Activated naive CD4-positive, alpha-beta T cell treated with anti-CD3 and anti-CD28 coated beads, Interleukin-2, amount 50 U/mL, for 72 hours (primary cell): ENCODE results near the gene PRKACB. TPM values are rescaled to one million over a fixed set of nuclear protein-coding genes. Genes with fewer than 3 reads are reported as not detected.
"Not testable (repeated sequence)": the region's sequence is repeated elsewhere in the genome, so short reads cannot be mapped to it uniquely, and the experiment has no call there.

ENCODE experiments used
- ATAC-seq, 2 donors: fragments of 150-1000 bp; cut with Tn5 transposase; 2 replicates each; pipeline ENCODE4 v1.10.0; 2021; ENCODE audit warnings: mild to moderate bottlenecking in 2 of 2, moderate library complexity in 2 of 2
- DNase-seq, 2 donors: peaks; one replicate each; pipeline ENCODE4 v3.0.0; 2021 to 2022; ENCODE audit warnings: low spot score in 2 of 2
- H3K27ac Mint-ChIP-seq, 2 donors: one replicate each; pipeline ENCODE4 v1.8.0; 2022; ENCODE audit warnings: mild to moderate bottlenecking in 2 of 2, mixed read lengths in 2 of 2
- H3K36me3 Mint-ChIP-seq, 2 donors: one replicate each; pipeline ENCODE4 v1.8.0; 2022; ENCODE audit warnings: mixed read lengths in 2 of 2
- H3K9me3 Mint-ChIP-seq, 2 donors: one replicate each; pipeline ENCODE4 v1.8.0; 2022; ENCODE audit warnings: mixed read lengths in 2 of 2
- total RNA-seq, 2 donors: library from RNA; stranded (reverse); gene quantifications; one replicate each; pipeline ENCODE4 v1.2.3, GENCODE V29; 2022

PRKACB gene
- total RNA-seq, 2 donors from 2014 or later, result 20.7 to 25.2 TPM

GRCh38 chr1:84181350-84182005 lies 37.4 kb downstream of the PRKACB start:
- no peak for DNase-seq
- ATAC-seq, result no peak
- peaks cover 3 to 10% of the 10 kb centered on the region in 2 donors for H3K36me3 Mint-ChIP-seq
- peaks cover 0 to 7% of the 10 kb centered on the region in 2 donors for H3K9me3 Mint-ChIP-seq
- no peak overlapping the region for H3K27ac Mint-ChIP-seq

GRCh38 chr1:84190455-84190854 lies 46.4 kb downstream of the PRKACB start:
- Mint-ChIP-seq H3K9me3 (peaks cover 14 to 26% of the 10 kb centered on the region in 2 donors), H3K27ac (no peak overlapping the region), H3K36me3 (peaks cover 50 to 71% of the 10 kb centered on the region in 2 donors)
- no peak for DNase-seq
- no peak for ATAC-seq

GRCh38 chr1:84192681-84193080 lies 48.6 kb downstream of the PRKACB start:
- ATAC-seq (no peak), DNase-seq (no peak)
- Mint-ChIP-seq H3K27ac (no peak overlapping the region), H3K36me3 (peaks cover 44 to 58% of the 10 kb centered on the region in 2 donors), H3K9me3 (peaks cover 14 to 22% of the 10 kb centered on the region in 2 donors)

GRCh38 chr1:84198832-84199231 lies 54.8 kb downstream of the PRKACB start:
- ATAC-seq (no peak), DNase-seq (no peak)
- H3K36me3 Mint-ChIP-seq, result peaks cover 20 to 35% of the 10 kb centered on the region in 2 donors
- peaks cover 0 to 12% of the 10 kb centered on the region in 2 donors for H3K9me3 Mint-ChIP-seq
- no peak overlapping the region for H3K27ac Mint-ChIP-seq

GRCh38 chr1:84199257-84199656 lies 55.2 kb downstream of the PRKACB start:
- ATAC-seq, result no peak

GRCh38 chr1:84202126-84202525 lies 58.1 kb downstream of the PRKACB start:
- ATAC-seq (no peak), DNase-seq (no peak)
- H3K36me3 Mint-ChIP-seq, result peaks cover 11 to 20% of the 10 kb centered on the region in 2 donors
- no peak overlapping the region for H3K27ac Mint-ChIP-seq
- H3K9me3 Mint-ChIP-seq, result peaks cover 0 to 8% of the 10 kb centered on the region in 2 donors

More at GRCh38 chr1:84199257-84199656, 55.2 kb downstream of the PRKACB start:
- Mint-ChIP-seq H3K27ac (no peak overlapping the region), H3K9me3 (peaks cover 0 to 8% of the 10 kb centered on the region in 2 donors), H3K36me3 (peaks cover 16 to 30% of the 10 kb centered on the region in 2 donors)
- DNase-seq, result no peak

GRCh38 chr1:84206375-84206774 lies 62.3 kb downstream of the PRKACB start:
- DNase-seq (no peak), ATAC-seq (no peak)
- H3K9me3 Mint-ChIP-seq, result peaks cover 0 to 7% of the 10 kb centered on the region in 2 donors
- H3K27ac Mint-ChIP-seq, result no peak overlapping the region
- peaks cover 5 to 15% of the 10 kb centered on the region in 2 donors for H3K36me3 Mint-ChIP-seq

- ATAC-seq, result no peak
- H3K27ac Mint-ChIP-seq, result no peak overlapping the region
- H3K36me3 Mint-ChIP-seq, result peaks cover 0 to 17% of the 10 kb centered on the region in 2 donors
Observed at GRCh38 chr1:84208935-84209334, 64.9 kb downstream of the PRKACB start.

GRCh38 chr1:84214115-84214956 lies 70.3 kb downstream of the PRKACB start:
- DNase-seq (no peak), ATAC-seq (no peak)
- no peak overlapping the region for H3K27ac Mint-ChIP-seq
- H3K9me3 Mint-ChIP-seq, result peaks cover 0 to 2% of the 10 kb centered on the region in 2 donors
- H3K36me3 Mint-ChIP-seq, result peaks cover 5 to 12% of the 10 kb centered on the region in 2 donors

More at GRCh38 chr1:84208935-84209334, 64.9 kb downstream of the PRKACB start:
- peaks cover 0 to 7% of the 10 kb centered on the region in 2 donors for H3K9me3 Mint-ChIP-seq
- DNase-seq, result no peak

GRCh38 chr1:84217239-84217638 lies 73.2 kb downstream of the PRKACB start:
- DNase-seq (no peak), ATAC-seq (no peak)
- peaks cover 9 to 16% of the 10 kb centered on the region in 2 donors for H3K9me3 Mint-ChIP-seq
- peaks cover 25 to 35% of the 10 kb centered on the region in 2 donors for H3K36me3 Mint-ChIP-seq
- no peak overlapping the region for H3K27ac Mint-ChIP-seq

GRCh38 chr1:84223751-84224432 lies 79.8 kb downstream of the PRKACB start:
- peaks cover 47 to 52% of the 10 kb centered on the region in 2 donors for H3K36me3 Mint-ChIP-seq
- ATAC-seq (no peak), DNase-seq (no peak)
- no peak overlapping the region for H3K27ac Mint-ChIP-seq
- peaks cover 21 to 29% of the 10 kb centered on the region in 2 donors for H3K9me3 Mint-ChIP-seq

GRCh38 chr1:84224905-84225304 lies 80.8 kb downstream of the PRKACB start:
- Mint-ChIP-seq H3K36me3 (peaks cover 42 to 46% of the 10 kb centered on the region in 2 donors), H3K27ac (no peak overlapping the region), H3K9me3 (peaks cover 21 to 29% of the 10 kb centered on the region in 2 donors)
- DNase-seq, result no peak
- ATAC-seq, result no peak

GRCh38 chr1:84225646-84226045 lies 81.6 kb downstream of the PRKACB start:
- DNase-seq (no peak), ATAC-seq (no peak)
- peaks cover 38 to 39% of the 10 kb centered on the region in 2 donors for H3K36me3 Mint-ChIP-seq
- peaks cover 16 to 25% of the 10 kb centered on the region in 2 donors for H3K9me3 Mint-ChIP-seq
- no peak overlapping the region for H3K27ac Mint-ChIP-seq

- ATAC-seq, H3K9me3 Mint-ChIP-seq, DNase-seq, H3K27ac Mint-ChIP-seq: not testable (repeated sequence)
- H3K36me3 Mint-ChIP-seq, result peaks cover 24 to 30% of the 10 kb centered on the region in 2 donors
Observed at GRCh38 chr1:84232676-84233075, 88.6 kb downstream of the PRKACB start.

- no peak for ATAC-seq
- H3K36me3 Mint-ChIP-seq, result peaks cover 47 to 54% of the 10 kb centered on the region in 2 donors
Observed at GRCh38 chr1:84236256-84236655, 92.2 kb downstream of the PRKACB start.

GRCh38 chr1:84242641-84243040 lies 98.6 kb downstream of the PRKACB start:
- Mint-ChIP-seq H3K9me3 (peaks cover 14 to 16% of the 10 kb centered on the region in 2 donors), H3K36me3 (peaks cover 31 to 37% of the 10 kb centered on the region in 2 donors), H3K27ac (no peak overlapping the region)
- ATAC-seq (no peak), DNase-seq (no peak)

More at GRCh38 chr1:84236256-84236655, 92.2 kb downstream of the PRKACB start:
- H3K27ac Mint-ChIP-seq, result no peak overlapping the region
- peaks cover 8 to 14% of the 10 kb centered on the region in 2 donors for H3K9me3 Mint-ChIP-seq
- DNase-seq, result no peak
